Liver (tissue), 3 donors: ENCODE measurements around the gene DNAL1.

ENCODE experiments used
- CTCF ChIP-seq: fragments of 150-350 bp; IDR thresholded peaks from 2 replicates; pipeline ENCODE4 v1.5.1; 2017; ENCODE audit warnings: improper control_type of control experiment, low read depth, low read length; ENCODE audit not compliant: missing input control
- EGR1 ChIP-seq, 2 donors: IDR thresholded peaks; 2 replicates each; pipeline ENCODE4 v1.6.1; 2016 to 2018; ENCODE audit warnings: antibody characterized with exemption in 2 of 2, low read depth in 2 of 2
- MAX ChIP-seq: IDR thresholded peaks from 2 replicates; pipeline ENCODE4 v1.6.1; 2016; ENCODE audit warnings: antibody characterized with exemption
- ZBTB33 ChIP-seq: IDR thresholded peaks from 2 replicates; pipeline ENCODE4 v1.6.1; 2016; ENCODE audit warnings: antibody characterized with exemption
- donor health status: healthy.
- donor health status: healthy.

GRCh38 chr14:73613419-73613963 is 31.3 kb upstream of the DNAL1 start:
- no peak for TF ChIP-seq CTCF
- TF ChIP-seq EGR1 (IDR thresholded peaks at IDR 0.05; ENCODE audit: low read depth in 2 of 2) = no peak
- no peak for TF ChIP-seq ZBTB33
- no peak for TF ChIP-seq MAX
